Measurements from ENCODE around the gene ANTXR1. TPM values are rescaled to one million over a fixed set of nuclear protein-coding genes. Genes with fewer than 3 reads are reported as not detected.

Gene ANTXR1
- total and polyA plus RNA-seq, 9 of the 15 experiments (the other 6 are each of a cell fraction or from before 2014, with no cell fraction given): 0.07 to 1.00 (median 0.54) TPM

GRCh38 chr2:69104261-69104660, 91.3 kb downstream of the ANTXR1 start (continued):
- TF ChIP-seq ATF4 (CRISPR knock-in tag; IDR thresholded peaks at IDR 0.05) (no peak), ARID3B (CRISPR knock-in tag; IDR thresholded peaks at IDR 0.05; ENCODE audit: borderline replicate concordance) (no peak), MXI1 (IDR thresholded peaks at IDR 0.05; ENCODE audit: low read depth, low read length) (no peak), ZBTB2 (IDR thresholded peaks at IDR 0.05) (no peak), ZFX (CRISPR knock-in tag; IDR thresholded peaks at IDR 0.05) (no peak), SMARCC2 (IDR thresholded peaks at IDR 0.05; ENCODE audit: low read depth) (no peak), ZC3H11A (IDR thresholded peaks at IDR 0.05; ENCODE audit: low read depth, low read length) (no peak), ZNF24 (IDR thresholded peaks at IDR 0.05) (no peak)
- TF ChIP-seq, protein P1, sequence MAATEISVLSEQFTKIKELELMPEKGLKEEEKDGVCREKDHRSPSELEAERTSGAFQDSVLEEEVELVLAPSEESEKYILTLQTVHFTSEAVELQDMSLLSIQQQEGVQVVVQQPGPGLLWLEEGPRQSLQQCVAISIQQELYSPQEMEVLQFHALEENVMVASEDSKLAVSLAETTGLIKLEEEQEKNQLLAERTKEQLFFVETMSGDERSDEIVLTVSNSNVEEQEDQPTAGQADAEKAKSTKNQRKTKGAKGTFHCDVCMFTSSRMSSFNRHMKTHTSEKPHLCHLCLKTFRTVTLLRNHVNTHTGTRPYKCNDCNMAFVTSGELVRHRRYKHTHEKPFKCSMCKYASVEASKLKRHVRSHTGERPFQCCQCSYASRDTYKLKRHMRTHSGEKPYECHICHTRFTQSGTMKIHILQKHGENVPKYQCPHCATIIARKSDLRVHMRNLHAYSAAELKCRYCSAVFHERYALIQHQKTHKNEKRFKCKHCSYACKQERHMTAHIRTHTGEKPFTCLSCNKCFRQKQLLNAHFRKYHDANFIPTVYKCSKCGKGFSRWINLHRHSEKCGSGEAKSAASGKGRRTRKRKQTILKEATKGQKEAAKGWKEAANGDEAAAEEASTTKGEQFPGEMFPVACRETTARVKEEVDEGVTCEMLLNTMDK (IDR thresholded peaks at IDR 0.05; ENCODE audit: borderline replicate concordance, insufficient read depth, low read depth, low read length, poor library complexity, severe bottlenecking): no peak
